Endodermal cell (in vitro differentiated cells): ENCODE measurements around the gene LRRC3. TPM values are rescaled to one million over a fixed set of nuclear protein-coding genes. Genes with fewer than 3 reads are reported as not detected.
A peak's percentile ranks its signal among the peaks of the same experiment; 100 is the strongest.

Experiments used
- DNase-seq: peaks from one replicate; pipeline ENCODE4 v3.0.0-alpha.2; 2017
- H3K27ac ChIP-seq: 2 replicates; pipeline ENCODE4 v1.5.1; 2013; ENCODE audit warnings: mild to moderate bottlenecking, low read depth, low read length, moderate library complexity
- H3K27me3 ChIP-seq: 2 replicates; pipeline ENCODE4 v1.6.1; 2013; ENCODE audit warnings: mild to moderate bottlenecking, low read length, moderate library complexity; ENCODE audit not compliant: insufficient read depth, control insufficient read depth, poor library complexity, severe bottlenecking
- H3K36me3 ChIP-seq: 2 replicates; pipeline ENCODE4 v1.7.0; 2013; ENCODE audit warnings: mild to moderate bottlenecking, low read length, moderate library complexity; ENCODE audit not compliant: control insufficient read depth, insufficient read depth
- H3K4me1 ChIP-seq: one replicate; pipeline ENCODE4 v1.7.0; 2013; ENCODE audit warnings: low read length; ENCODE audit not compliant: control insufficient read depth, insufficient read depth
- H3K4me3 ChIP-seq: 2 replicates; pipeline ENCODE4 v1.5.1; 2013; ENCODE audit warnings: mild to moderate bottlenecking, low read length, moderate library complexity
- H3K9ac ChIP-seq: 2 replicates; pipeline ENCODE4 v1.6.1; 2013; ENCODE audit warnings: mild to moderate bottlenecking, low read length, moderate library complexity; ENCODE audit not compliant: poor library complexity, severe bottlenecking; ENCODE audit errors: extremely low read depth
- H3K9me3 ChIP-seq: 2 replicates; pipeline ENCODE4 v1.6.1; 2013; ENCODE audit warnings: mild to moderate bottlenecking, low read length, moderate library complexity; ENCODE audit not compliant: control insufficient read depth
- H3K27ac Mint-ChIP-seq: 2 replicates; pipeline ENCODE4 v1.8.0; 2020; ENCODE audit warnings: mixed read lengths
- H3K27me3 Mint-ChIP-seq: 2 replicates; pipeline ENCODE4 v1.8.0; 2021; ENCODE audit warnings: mild to moderate bottlenecking, mixed read lengths; ENCODE audit not compliant: insufficient read depth
- H3K36me3 Mint-ChIP-seq: 2 replicates; pipeline ENCODE4 v1.8.0; 2020; ENCODE audit warnings: low read depth, mixed read lengths
- H3K4me1 Mint-ChIP-seq: 2 replicates; pipeline ENCODE4 v1.8.0; 2020; ENCODE audit warnings: mixed read lengths
- H3K4me3 Mint-ChIP-seq: 2 replicates; pipeline ENCODE4 v1.8.0; 2020; ENCODE audit warnings: mild to moderate bottlenecking, moderate library complexity, mixed read lengths
- H3K9me3 Mint-ChIP-seq: 2 replicates; pipeline ENCODE4 v1.8.0; 2020; ENCODE audit warnings: mild to moderate bottlenecking, mixed read lengths
- CTCF ChIP-seq: fragments of 200-600 bp; sonication (generic); conservative IDR thresholded peaks from 2 replicates; pipeline ENCODE4 v1.5.0; 2021; ENCODE audit warnings: antibody characterized with exemption, mild to moderate bottlenecking
- WGBS, 2 experiments: methylation state at CpG; one replicate each; pipeline versions ENCODE4 v1.1.5 to v1.1.7; 2013; ENCODE audit warnings: missing lambda C conversion rate in 2 of 2, mixed read lengths in 1 of 2; ENCODE audit not compliant: insufficient coverage in 1 of 2, insufficient read length in 1 of 2; 5-methylcytosine and 5-hydroxymethylcytosine counted together
- total RNA-seq, 2 donors: library from RNA; stranded (reverse); fragmentation: NEBNext Ultra II Directional in 1 of 2; extraction: Animal tissue kit (Norgen Biotek cat#: 25700) in 1 of 2; gene quantifications; 2 replicates in 1 of 2; 3 replicates in 1 of 2; pipeline ENCODE4 v1.2.1, GENCODE V29; 2021

The LRRC3 gene
- total RNA-seq, 2 donors from 2014 or later = 14.1 to 16.5 TPM

DNA sequence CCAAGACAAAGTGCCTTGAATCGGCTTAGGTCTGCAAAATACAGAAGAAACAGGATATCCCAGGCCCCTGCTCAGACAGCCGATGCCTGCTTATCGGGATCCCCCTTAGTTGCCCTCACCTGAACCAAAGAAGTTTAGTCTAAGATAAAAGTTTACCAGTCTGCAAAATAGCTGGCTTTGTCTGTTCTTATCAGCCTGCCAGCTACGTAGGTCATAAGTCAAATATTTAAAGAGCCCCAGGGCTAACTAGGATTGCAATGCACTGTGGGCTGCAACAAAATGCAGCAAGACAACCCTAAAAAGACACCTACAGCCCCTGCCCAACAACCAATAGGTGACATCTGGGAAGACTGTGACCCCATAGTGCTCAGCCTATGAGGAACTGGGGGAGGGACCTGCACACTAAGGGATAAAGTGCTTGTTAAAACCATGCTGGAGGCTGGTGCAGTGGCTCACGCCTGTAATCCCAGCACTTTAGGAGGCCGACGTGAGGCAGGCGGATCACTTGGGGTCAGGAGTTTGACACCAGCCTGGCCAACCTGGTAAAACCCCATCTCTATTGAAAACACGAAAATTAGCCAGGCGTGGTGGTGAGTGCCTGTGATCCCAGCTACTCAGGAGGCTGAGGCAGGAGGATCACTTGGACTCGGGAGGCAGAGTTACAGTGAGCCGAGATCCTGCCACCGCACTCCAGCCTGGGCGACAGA, 27.4 kb downstream of the LRRC3 start:
- 84 to 88% methylated on average over 10 to 14 of the region's 14 CpGs for WGBS, 2 experiments
- no peak overlapping the region for H3K27ac Mint-ChIP-seq
- peaks cover 20% of the 10 kb centered on the region for H3K9me3 Mint-ChIP-seq
- DNase-seq = no peak
- Histone ChIP-seq H3K4me3 (peak overlapping the region; percentile 64), H3K36me3 (peaks cover 18% of the 10 kb centered on the region), H3K9ac (peak overlapping the region; percentile 49), H3K27ac (peak overlapping the region; percentile 24), H3K9me3 (peaks cover 24% of the 10 kb centered on the region), H3K27me3 (no peaks in the 10 kb centered on the region), H3K4me1 (no peaks in the 10 kb centered on the region)
- peaks cover 13% of the 10 kb centered on the region for H3K4me1 Mint-ChIP-seq
- TF ChIP-seq CTCF = no peak
- H3K36me3 Mint-ChIP-seq = peaks cover 7% of the 10 kb centered on the region
- no peak overlapping the region for H3K4me3 Mint-ChIP-seq
- no peaks in the 10 kb centered on the region for H3K27me3 Mint-ChIP-seq

GRCh38 chr21:44483288-44484237, 28.3 kb downstream of the LRRC3 start:
- 92 to 93% methylated on average over 25 to 28 of the region's 28 CpGs for WGBS, 2 experiments
- DNase-seq = no peak
- Histone ChIP-seq H3K27ac (no peak overlapping the region), H3K4me1 (no peaks in the 10 kb centered on the region), H3K9me3 (peaks cover 26% of the 10 kb centered on the region), H3K27me3 (no peaks in the 10 kb centered on the region), H3K9ac (no peak overlapping the region), H3K36me3 (peaks cover 11% of the 10 kb centered on the region), H3K4me3 (peak overlapping the region; percentile 64)
- TF ChIP-seq CTCF = no peak
- peaks cover 3% of the 10 kb centered on the region for H3K36me3 Mint-ChIP-seq
- no peak overlapping the region for H3K27ac Mint-ChIP-seq
- peaks cover 13% of the 10 kb centered on the region for H3K4me1 Mint-ChIP-seq
- no peak overlapping the region for H3K4me3 Mint-ChIP-seq
- H3K9me3 Mint-ChIP-seq = peaks cover 18% of the 10 kb centered on the region
- no peaks in the 10 kb centered on the region for H3K27me3 Mint-ChIP-seq

GRCh38 chr21:44484498-44485253, 29.4 kb downstream of the LRRC3 start:
- TF ChIP-seq CTCF = no peak
- 94 to 98% methylated on average over 7 to 23 of the region's 43 CpGs for WGBS, 2 experiments
- Histone ChIP-seq H3K9me3 (peaks cover 24% of the 10 kb centered on the region), H3K9ac (no peak overlapping the region), H3K27me3 (no peaks in the 10 kb centered on the region), H3K4me1 (no peaks in the 10 kb centered on the region), H3K36me3 (peaks cover 8% of the 10 kb centered on the region), H3K27ac (no peak overlapping the region), H3K4me3 (peak overlapping the region; percentile 64)
- peaks cover 12% of the 10 kb centered on the region for H3K36me3 Mint-ChIP-seq
- H3K27ac Mint-ChIP-seq = peak overlapping the region; percentile 89
- no peaks in the 10 kb centered on the region for H3K27me3 Mint-ChIP-seq
- H3K9me3 Mint-ChIP-seq = peaks cover 11% of the 10 kb centered on the region
- peaks cover 13% of the 10 kb centered on the region for H3K4me1 Mint-ChIP-seq
- peak overlapping the region; percentile 79 for H3K4me3 Mint-ChIP-seq
- no peak for DNase-seq
